GM21381 (cell line): ENCODE measurements around the gene SORBS2.
"Not testable (repeated sequence)": the region's sequence is repeated elsewhere in the genome, so short reads cannot be mapped to it uniquely, and the experiment has no call there.

Source experiments
- ATAC-seq: cut with Tn5 transposase; IDR thresholded peaks from one replicate; pipeline ENCODE4 v1.9.1; 2021; ENCODE audit warnings: mild to moderate bottlenecking, moderate library complexity; ENCODE audit not compliant: unreplicated experiment

SORBS2 gene

DNA sequence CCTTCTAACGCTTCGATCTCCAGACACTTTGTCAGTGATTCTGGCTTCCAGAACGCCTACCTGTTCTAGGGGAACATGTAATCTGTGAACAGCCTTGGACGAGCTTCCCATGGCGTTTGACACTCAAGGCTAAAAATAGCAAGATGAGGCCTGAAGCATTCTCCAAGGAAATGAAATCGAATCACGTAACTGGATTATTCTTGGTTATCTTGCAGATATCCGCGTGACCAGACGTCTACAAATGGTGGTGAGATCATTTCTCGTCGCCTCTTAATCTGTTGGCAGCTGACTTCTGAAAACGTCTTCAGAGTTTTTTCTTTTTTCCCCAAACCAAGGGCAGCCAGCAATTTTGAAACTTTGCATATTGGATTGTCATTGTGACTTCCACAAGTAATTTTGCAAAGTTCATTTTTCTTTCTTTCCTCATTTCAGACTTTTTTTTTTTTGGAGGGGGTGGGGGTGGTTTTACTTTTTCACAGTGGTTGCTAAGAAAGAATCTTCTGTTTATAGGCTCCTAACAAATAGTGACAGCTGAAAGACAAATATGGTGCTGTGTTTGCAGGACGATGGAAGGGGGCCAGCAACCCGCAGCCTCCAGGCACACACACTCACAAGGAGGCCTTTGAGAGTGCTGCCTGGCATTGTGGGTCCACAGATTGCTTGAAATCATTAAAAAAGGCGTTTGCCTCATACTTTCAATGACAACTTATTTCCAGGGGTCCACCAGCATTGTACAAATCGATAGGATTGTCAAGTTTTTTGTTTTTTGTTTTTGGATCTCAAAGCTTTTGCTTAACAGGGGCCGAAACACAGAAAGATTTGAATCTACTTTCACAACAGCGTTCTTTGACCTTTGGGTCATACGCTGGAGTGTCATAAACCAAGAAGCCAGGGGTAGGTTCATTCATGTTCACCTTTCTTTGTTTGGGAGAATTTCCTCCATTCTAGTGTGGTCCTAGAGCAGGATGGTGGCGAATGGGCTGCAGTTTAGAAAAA, 244.3 kb downstream of the SORBS2 start:
- ATAC-seq: no peak

DNA sequence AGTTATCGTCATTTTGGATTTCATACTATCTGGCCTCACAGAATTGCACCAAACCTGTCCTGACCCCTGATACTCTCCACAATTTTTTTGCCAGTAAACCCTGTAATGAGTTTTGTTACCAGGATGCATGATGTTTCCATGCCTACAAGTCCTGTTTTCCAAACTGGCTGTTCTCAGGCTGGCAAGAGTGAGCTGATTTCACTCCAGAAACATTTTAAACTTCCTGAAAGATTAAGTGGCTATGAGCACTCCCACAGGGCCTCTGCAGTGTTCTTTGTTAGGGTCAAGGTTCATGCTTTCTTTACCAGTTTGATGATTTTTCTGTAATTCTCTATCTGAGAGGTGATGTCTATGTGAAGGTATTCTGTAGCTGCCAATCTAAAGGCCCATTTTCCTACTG, 245.0 kb downstream of the SORBS2 start:
- no peak for ATAC-seq

DNA sequence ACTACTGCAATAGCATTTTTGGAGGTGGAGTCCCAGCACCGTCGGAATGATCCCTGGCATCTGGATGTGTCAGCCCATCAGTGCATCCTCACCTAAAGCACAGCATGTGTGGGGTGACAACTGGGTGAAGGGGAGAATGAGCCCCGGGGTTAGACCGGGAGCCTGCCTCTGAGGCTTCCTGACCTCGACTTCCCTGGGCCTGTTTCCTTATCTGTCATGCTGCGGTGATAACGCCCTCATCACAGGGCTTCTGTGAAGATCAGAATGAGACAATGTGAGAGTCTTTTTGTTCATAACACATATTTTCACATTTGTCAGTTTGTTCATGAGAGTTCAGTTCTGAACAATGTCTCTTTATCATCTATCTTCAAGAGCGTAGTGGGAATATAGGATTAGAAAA, 245.6 kb downstream of the SORBS2 start:
- no peak for ATAC-seq

DNA sequence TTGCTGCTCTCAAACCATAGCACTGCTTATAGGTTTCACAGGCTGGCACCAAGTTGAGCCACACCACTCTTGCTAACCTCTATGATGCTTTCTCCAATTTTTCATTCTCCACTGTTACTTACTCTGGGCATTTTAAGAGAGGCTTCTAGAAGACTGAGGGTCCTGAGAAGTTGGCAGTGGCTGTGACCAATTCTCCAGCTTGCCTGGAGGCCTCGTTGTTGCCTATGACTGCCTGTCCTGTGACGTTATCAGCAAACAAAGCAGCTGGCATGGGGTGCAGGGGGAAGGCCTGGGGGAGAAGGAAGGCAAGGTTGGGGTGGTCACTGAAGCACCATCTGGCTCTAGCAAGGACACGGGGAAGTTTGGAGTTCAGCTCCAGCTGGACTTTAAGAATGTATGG, 246.3 kb downstream of the SORBS2 start:
- ATAC-seq: no peak

DNA sequence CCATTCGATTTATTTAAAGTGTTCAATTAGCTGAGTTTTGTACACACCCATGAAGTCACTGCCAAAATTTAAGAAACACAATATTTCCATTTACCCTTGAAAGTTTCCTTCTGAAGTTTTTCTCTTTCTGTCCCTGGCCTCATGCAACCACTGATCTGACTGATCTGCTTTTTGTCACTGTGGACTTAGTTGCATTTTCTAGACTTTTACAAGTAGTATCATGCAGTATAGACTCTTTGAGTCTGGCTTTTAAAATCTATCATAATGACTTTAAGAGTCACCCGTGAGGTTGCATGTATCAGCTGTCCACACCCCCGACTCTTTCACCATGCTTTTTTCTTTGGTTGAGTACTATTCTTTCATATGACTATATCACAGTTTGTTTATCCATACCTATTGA, 247.6 kb downstream of the SORBS2 start:
- ATAC-seq: no peak

DNA sequence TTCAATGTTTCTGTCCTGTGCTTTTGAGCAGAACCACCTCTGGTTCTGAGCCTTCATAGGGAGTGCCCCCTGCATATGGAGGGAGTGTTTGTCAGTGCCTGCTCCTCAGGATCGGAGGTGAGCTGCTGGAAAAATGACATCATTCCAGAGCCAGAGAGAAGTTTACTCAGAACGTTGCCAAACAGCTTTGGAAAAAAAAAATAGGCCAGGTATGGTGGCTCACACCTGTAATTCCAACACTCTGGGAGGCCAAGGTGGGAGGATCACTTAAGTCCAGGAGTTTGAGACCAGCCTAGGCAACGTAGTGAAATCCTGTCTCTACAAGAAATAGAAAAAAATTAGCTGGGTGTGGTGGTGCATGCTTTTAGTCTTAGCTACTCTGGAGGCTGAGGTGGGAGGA, 249.5 kb downstream of the SORBS2 start:
- no peak for ATAC-seq

DNA sequence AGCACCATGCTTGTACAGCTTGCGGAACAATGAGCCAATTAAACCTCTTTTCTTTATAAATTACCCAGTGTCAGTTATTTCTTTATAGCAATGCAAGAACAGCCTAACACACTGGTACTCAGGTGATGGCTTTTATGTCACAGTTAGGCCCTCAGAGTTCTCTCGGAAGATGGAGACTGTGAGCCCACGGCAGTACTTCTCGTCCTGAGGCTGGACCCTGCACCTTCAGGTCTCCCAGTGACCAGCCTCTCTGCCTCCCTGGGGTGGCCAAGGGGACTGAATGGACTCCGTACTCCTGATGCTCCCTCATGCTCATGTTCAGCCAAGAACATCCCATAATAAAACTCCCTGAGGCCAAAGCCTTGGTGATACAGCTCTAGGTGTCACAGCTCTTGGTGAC, 251.7 kb downstream of the SORBS2 start:
- no peak for ATAC-seq

DNA sequence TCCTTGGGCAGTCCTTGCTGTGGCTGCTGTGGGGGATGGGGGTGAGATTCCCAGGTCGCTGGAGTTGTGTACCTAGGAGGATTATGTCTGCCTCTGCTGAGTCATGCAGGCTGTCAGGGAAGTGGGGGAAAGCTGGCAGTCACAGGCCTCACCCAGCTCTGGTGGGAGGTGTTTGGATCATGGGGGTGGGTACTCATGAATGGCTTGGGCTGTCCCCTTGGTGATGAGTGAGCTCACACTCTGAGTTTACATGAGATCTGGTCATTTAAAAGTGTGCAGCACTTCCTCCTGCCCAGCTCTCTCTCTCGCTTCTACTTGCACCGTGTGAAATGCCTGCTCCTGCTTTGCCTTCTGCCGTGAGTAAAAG, 252.1 kb downstream of the SORBS2 start:
- ATAC-seq: no peak

DNA sequence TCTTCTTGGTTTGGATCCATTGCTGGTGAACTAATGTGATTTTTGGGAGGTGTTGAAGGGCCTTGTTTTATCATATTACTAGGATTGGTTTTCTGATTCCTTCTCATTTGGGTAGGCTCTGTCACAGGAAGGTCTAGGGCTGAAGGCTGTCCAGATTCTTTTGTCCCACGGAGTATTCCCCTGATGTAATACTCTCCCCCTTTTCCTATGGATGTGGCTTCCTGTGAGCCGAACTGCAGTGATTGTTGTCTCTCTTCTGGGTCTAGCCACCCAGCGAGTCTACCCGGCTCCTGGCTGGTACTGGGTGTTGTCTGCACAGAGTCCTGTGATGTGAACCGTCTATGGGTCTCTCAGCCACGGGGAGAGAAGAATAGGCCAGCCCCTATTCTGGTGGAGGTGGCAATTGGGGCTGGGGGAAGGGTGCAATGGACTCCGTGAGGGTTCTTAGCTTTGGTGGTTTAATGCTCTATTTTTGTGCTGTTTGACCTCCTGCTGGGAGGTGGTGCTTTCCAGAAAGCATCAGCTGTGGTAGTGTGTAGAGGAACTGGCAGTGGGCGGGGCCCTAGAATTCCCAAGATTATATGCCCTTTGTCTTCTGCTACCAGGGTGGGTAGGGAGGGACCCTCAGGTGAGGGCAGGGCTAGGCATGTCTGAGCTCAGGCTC, 252.6 kb downstream of the SORBS2 start:
- ATAC-seq: not testable (repeated sequence)

DNA sequence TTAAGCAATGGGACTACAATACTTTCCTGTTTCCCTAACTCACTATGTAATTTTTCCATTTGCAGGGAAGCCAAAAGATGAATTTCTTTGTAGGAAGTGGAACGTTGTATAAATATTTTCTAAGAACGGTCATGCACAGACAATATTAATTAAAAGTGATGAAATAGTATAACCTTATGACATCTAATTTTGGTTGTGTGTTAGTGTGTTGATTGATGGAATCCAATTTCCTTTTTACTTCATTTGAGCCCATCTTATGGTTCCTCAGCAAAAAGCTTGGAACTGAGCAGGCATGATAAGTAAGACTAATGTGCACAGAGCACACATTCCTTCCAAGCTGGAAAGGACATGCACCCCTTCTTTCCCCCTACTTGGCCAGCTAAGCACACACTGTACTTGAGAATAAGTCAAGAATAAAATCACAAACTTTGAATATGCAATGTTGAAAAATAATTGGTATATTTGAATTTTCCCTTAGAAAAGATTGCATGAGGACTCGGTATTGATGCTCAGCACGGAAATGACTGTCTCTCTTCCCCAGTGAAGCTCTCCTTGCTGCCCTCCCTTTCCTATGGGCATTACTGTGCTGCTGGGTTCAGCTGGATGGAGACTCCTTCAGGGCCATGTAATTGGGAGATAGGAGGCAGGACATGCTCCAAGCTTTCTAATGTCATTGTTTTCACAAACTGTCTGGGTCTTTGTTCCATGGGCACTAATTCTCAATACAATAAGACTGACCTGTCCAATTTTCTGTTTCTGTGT, 257.4 kb downstream of the SORBS2 start:
- no peak for ATAC-seq

DNA sequence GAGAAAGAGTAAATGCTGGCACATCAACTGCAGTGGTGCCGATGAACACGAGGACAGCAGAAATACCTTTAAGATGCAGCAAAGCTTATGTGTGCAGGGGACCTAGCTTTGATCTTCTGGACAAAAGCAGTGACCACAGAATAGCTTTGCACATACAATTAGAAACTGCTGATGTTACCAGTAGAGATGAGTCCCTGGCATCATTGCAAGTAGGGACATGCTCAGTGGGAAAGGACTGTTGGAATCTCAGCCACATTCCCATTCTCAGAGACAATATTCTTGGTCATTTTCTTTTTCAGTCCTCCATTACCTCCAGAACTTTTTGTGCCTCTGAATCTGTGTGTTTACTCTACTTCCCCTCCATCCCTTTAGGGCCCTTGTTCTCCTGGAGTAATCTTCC, 259.7 kb downstream of the SORBS2 start:
- ATAC-seq: no peak

DNA sequence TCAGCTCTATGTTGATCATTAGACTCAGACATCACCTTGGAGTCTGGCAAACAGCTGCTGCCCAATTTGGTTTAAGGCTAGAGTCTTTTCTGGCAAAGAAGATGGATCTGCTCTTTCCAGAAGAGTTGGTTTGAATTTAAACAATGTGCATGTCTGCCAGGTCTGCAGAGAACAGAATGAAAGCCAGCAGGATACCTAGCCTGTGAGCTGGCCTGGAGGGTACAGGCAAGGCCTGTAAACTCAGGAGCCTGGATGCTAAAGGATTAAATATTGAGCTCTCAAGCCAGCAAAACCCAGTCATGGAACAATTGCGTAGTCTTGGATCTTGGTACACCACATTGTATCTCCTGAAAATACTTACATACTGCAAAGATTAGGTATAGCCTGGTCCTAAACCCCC, 261.1 kb downstream of the SORBS2 start:
- ATAC-seq: no peak

DNA sequence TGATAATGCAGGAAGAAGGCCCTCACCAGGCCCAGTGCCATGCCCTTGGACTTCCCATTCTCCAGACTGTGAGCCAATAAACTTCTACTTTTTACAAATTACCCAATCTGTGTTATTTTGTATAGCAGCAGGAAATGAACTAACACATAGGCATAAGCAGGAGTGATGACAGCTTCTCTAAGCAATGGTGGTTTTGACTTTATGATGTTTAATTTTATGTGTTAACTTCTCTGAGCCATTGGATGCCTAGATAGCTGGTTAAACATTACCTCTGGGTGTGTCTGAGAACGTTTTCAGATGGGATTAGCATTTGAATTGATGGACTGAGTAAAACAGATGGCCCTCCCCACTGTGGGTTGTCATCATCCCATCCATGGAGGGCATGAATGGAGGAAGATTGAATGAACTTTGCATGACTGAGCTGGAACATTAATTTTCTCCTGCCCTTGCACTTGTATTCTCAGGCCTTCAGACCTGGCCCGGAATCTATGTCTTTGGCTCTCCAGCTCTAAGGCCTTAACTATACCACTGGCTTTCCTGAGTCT, 262.8 kb downstream of the SORBS2 start:
- no peak for ATAC-seq

DNA sequence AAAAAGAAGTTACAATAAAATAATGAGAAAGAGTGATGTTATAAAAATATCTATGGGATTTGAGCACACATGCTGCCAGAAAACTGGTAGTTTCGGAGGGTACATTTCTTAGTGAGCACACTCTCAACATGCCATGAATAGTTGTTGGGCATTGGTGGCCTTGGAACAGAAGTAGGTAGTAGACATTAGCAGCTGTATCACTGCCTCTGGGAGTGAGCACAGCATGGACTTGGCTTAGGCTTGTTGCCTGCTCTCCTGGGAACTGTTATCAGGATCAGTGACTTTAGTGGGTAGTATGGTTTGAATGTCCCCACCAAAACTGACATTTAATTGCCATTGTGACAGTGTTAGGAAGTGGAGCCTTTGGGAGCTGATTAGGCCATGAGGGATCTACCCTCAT, 263.4 kb downstream of the SORBS2 start:
- ATAC-seq: no peak

DNA sequence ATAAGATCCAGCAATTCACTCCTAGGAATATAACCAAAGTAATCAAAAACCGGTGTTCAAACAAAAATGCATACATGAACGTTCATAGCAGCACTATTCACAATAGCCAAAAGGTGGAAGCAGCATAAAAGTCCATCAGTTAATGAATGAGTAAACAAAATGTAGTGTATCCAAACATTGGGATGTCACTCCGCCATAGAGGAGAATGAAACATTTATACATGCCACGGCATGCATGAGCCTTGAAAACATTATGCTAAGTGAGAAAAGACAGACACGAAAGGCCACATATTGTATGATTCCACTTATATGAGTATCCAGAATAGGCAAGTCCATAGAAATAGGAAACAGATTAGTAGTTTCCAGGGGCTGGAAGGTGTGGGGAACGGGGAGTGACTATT, 265.7 kb downstream of the SORBS2 start:
- ATAC-seq: no peak

DNA sequence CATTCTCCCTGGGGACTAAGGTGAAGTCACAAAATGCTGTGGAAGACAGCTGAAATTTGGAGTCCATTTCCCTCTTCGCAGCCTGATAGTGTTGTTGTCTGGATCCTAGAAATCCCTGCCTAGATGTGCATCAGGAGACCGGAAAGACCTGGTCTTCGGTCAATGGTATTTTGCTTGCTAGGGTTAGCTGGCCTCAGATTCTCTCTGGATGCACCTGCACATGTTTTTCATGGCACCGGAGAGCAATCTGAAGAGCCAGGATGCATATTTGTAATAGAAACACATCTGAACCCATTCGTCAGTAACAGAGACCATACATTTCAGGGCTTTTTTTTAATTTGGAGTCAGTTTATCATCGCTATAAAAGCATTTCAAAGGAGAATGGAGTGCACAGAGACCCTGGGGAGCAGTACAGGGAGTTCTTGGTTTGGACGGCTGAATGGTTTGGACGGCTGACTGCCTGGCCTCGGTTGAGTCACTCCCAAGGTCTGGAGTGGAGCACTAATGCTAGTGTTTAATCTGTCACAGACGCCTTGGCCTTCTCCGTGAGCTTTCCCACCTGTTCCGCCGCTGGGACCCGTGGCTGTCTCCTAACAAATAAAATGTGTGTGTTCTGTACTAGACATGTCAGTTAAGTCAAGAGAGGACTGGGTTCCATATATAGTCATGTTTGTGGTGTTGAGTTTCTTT, 269.2 kb downstream of the SORBS2 start:
- no peak for ATAC-seq

DNA sequence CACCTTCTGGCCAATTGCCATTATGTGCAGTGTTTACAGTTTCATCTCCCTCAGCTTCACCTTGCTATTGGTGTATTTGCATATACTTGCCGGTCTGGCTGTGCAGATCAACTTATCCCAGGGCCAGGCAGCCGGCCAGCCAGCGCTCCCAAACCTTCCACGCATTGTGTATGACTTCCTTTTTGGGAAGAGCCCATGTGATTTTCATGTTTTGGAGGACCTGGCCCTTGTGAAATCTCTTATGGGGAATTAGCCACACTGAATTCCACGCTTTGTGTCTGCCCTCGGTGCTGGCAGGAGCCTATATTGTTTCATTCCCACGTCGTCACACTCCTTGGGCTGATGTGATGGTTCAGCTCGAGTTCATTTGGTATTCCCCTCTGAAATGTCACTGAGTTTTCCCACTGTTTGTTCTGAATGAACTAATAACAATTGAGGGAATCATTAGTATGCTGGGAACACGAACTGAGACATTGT, 270.7 kb downstream of the SORBS2 start:
- ATAC-seq: no peak

DNA sequence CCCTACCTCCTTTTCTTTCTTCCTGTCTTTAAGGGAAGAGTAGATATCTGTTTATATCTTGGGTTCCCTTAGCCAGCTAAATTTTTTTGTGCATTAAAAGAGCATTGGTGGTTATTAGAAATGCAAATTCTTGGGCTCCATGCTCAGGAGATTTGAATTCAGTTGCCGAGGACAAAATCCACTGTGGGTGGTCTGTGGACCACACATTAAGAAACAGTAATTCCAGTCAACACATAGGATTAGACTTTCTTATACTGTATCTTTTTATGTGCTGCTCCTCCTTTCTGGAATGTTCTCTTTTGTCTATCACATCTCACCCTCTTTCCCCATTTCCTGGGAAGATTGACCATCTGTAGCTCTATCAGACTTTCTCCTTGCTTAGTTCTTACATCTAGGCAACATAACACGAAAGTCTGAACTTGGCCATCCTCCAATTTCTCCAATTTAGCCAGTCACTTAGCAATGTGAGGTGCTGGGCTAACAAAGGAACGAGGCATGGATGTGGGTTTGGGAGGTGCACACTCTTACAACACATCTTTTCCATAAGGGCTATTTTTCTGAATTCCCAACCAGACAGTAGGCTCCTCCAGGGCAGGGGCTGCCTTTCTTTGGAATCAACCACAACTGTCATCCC, 271.4 kb downstream of the SORBS2 start:
- ATAC-seq: no peak

DNA sequence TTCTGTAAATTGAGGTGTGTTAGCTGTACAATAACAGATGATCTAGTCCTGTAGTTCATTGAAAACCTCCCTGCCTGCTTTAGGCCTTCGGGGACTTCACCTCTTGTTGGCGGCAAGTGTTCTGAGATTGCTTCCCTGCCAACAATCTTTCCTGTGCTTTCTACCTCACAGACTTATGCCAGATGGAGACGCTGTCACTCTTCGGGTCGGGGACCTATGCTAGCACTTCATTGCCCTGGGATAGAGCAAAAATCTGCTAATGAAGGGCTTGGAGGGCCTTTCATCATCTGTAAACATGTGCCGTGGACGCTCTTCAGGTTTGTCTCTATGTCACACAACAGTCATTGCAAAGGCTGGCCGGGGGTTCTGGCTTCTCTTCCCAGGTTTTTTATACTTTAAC, 272.0 kb downstream of the SORBS2 start:
- no peak for ATAC-seq

DNA sequence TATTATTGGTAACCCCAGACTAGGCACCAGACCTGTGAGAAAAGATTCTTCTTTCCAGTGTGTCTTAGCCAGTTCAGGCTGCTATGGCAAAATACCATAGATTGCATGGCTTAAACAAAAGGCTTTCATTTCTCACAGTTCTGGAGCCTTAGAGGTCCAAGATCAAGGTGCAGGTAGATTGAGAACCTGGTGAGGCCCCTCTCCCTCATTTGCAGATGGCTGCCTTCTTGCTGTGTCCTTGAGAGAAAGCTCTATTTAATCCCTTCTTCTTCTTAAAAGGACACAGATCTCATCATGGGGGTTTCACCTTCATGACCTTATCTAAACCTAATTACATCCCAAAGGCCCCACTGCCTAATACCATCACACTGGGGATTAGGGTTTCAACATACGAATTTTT, 273.2 kb downstream of the SORBS2 start:
- ATAC-seq: no peak
